HG03442 (cell line): ENCODE measurements around the gene PLOD3.

Experiments used
- ATAC-seq: cut with Tn5 transposase; IDR thresholded peaks from one replicate; pipeline ENCODE4 v1.9.1; 2021; ENCODE audit warnings: mild to moderate bottlenecking, moderate library complexity; ENCODE audit not compliant: unreplicated experiment

PLOD3 gene

GRCh38 chr7:101166909-101167644 lies 50.3 kb downstream of the PLOD3 start:
- no peak for ATAC-seq

DNA sequence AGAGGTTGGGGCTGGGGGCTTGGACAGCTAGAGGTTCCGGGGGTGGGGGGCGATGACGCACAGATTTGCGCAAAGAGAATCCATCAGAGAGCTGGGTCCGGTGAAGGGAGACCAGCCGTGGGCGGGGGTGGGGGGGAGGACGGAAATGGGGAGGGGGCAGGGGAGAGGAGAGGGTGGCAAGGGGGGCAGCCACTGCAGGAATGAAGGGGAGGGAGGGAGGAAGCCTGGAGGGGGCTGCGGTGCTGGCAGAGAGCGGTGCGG lies 50.8 kb downstream of the PLOD3 start:
- no peak for ATAC-seq

DNA sequence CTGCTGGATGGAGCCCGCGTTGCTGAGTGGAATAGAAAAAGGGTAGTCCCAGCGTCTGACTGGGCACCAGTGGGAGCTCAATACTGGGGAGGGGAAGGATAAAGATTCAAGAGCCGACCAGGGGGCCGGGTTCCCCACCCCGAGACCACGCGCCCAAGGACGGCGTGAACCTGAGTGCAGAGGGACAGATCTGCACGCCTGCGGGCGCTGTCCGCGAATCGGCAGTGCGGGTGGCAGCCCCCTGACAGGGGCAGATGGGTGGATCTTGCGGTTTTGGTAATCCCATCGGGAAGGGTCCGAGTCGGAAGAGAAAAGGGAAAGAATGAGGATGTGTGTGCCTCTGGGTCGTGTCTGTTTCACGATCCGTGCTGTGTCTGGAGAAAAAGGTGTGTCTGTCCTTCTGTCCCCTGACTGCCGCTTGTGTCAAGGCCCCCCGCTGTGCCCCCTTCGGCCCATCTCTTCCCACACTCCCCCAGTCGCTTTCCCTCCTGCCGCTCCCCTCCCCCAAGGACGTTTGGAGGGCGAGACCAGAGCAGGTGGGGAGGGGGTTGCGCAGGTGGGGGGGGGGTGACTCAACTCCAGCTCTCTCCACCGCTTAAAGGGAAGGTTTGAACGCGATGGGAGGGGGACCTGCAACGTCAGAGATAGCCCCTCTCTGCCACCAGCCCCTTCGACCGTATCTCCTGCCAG lies 51.3 kb downstream of the PLOD3 start:
- no peak for ATAC-seq

- ATAC-seq: peak; percentile 55
These were observed 52.1 kb downstream of the PLOD3 start, which contains the start of gene VGF for GRCh38 chr7:101165075-101165957. VGF (minus strand) TSS chr7:101165569; CDS start chr7:101164843, 726 bp downstream.

DNA sequence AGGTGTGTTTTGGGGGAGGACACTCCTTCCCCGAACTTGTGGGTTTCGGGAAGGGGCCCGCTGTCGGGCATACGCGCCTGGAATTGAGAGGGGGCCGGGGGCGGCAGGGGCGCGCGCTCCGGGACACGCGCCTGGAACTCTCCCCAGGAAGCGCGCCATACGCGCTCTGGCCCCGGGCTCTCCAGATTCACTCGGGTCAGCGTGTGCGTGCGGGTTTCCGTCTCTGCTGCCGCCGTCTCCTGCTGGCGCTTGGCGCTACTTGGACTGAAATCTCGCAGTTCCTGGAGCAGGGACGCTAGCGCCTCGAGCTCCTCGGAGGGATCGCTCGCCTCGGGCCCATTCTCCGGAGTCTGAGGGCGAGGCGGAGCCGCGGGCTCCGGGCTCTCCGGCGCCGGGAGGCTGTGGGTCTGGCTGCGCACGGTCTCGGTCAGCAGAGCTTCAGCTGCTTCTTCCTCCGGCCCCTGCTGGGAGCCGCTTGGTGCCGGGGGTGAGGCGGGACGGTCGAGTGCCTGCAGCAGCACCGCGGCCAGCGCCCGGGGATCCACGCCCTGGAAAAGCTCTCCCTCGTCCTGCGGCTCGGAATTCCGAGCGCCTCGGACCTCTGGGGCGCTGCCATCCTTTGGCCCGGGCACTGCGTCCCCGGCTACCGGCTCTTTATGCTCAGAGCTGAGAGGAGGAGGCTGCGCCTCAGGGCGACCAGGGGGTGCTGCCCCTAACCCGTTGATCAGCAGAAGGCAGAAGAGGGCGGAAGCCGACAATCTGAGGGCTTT lies 53.1 kb downstream of the PLOD3 start:
- ATAC-seq: no peak

- ATAC-seq: no peak
These were observed 53.9 kb downstream of the PLOD3 start for GRCh38 chr7:101163279-101164070.

DNA sequence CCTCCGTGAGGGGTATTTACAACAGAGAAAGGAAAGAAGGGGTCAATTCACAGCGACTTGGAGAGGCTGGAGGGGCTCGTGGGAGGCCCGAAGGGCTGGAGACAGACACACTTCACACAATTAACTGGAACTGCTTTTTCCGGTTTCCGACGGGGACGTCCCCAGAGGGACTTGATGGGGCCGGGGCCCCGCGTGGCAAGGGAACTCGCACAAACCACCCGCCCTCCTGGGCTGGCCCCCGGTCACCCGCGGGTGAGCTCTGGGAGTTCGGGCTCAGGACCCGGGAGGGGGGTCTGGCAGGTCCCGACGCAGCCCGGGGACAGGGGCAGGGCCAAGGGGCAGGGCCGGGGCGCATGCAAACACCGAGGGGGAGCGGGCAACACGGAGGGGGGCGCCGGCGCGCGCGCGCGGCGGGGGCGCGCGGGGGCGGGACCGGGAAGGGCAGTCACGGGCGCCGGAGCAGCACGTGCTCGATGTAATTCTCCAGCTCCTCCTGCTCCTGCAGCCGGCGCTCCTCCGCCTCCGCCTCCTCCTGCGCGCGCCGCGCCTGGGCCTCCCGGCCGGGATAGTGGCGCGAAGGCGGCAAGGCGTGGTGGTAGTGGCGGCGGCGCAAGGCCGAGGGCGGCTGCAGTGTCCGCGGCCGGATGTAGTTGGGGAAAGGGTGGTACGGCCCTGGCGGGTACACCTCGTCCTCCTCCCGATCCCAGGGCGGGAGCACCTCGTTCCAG lies 54.7 kb downstream of the PLOD3 start:
- no peak for ATAC-seq

DNA sequence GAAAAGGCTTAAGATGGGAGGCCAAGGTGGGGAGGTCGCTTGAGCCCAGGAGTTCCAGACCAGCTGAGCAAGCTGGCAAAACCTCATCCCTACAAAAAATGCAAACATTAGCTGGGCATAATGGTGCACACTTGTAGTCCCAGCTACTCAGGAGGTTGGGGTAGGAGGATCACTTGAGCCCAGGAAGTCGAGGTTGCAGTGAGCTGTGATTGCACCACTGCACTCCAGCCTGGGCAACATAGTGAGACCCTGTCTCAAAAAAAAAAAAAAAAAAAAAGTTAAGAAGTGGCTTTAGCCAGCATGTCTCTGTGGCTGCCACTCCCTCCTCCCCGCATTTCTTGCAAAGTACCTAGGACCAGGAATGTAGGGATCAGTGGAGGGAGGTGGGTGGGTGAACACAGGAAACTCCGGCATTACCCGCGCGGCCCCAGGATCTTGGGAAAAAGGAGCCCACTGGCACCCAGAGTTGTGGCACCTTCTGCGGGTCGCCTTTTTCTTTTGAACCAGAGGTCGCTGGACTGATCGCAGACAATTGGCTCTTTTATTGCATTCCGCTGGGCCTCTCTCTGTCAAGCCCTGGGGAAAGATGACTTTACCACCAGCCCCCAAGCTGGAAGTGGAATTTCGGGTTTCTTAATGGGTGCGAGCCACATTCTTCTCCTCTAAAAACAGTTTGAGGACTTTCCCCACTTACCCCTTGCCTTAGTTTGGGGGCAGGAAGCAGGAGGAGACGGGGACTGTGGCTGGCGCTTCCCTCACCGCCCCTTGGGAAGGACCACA lies 55.5 kb downstream of the PLOD3 start:
- ATAC-seq: no peak

GRCh38 chr7:101160910-101161309 lies 56.5 kb downstream of the PLOD3 start:
- no peak for ATAC-seq

- no peak for ATAC-seq
These were observed 57.4 kb downstream of the PLOD3 start for GRCh38 chr7:101159696-101160674.

DNA sequence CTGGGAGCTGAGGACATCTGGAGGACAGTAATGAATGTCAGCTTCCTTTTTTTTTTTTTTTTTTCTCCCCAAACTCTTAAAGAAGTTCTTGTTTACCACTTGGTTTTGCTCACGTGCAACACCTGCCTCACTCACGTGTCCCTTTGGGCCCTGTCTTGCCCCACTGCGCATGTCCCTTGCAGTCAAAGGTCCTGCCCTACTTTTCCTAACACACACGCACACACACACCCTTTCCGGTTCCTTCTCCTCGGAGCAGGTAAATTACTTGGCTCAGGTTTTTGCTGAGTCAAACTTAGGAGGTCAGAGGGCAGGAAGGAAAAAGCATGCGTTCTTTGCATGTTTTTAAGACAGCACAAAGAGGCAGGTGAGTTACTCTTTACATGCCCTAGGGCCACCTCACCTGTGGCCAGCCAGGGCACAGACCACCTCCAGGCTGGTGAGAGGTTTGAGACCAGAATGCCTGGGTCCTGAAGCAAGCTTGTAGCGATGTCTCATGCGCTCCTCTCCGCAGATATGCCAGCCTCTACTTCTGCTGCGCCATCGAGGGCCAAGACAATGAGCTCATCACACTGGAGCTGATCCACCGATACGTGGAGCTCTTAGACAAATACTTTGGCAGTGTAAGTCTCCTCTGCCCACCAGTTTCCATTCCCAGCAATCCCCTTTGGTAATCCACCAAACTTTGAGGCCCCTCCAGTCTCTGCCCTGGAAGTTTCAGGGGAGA lies 60.4 kb downstream of the PLOD3 start:
- ATAC-seq: no peak

GRCh38 chr7:101156277-101156676 lies 61.1 kb downstream of the PLOD3 start:
- ATAC-seq: no peak
